GM18507 (cell line): ENCODE data around the gene CGB7.
"Not testable (repeated sequence)": the region's sequence is repeated elsewhere in the genome, so short reads cannot be mapped to it uniquely, and the experiment has no call there.

Experiments
- DNase-seq: peaks from one replicate; pipeline ENCODE4 v3.0.0; 2011; ENCODE audit warnings: low read depth; ENCODE audit not compliant: insufficient read length; ENCODE audit errors: extremely low spot score
- FAIRE-seq: peaks from 2 replicates; lab custom pipeline; 2011; peaks lifted over from hg19 to GRCh38; lab: Jason Lieb, UNC

The CGB7 gene

GRCh38 chr19:49074869-49075268 lies 17.3 kb upstream of the CGB7 start:
- FAIRE-seq, DNase-seq: not testable (repeated sequence)

DNA sequence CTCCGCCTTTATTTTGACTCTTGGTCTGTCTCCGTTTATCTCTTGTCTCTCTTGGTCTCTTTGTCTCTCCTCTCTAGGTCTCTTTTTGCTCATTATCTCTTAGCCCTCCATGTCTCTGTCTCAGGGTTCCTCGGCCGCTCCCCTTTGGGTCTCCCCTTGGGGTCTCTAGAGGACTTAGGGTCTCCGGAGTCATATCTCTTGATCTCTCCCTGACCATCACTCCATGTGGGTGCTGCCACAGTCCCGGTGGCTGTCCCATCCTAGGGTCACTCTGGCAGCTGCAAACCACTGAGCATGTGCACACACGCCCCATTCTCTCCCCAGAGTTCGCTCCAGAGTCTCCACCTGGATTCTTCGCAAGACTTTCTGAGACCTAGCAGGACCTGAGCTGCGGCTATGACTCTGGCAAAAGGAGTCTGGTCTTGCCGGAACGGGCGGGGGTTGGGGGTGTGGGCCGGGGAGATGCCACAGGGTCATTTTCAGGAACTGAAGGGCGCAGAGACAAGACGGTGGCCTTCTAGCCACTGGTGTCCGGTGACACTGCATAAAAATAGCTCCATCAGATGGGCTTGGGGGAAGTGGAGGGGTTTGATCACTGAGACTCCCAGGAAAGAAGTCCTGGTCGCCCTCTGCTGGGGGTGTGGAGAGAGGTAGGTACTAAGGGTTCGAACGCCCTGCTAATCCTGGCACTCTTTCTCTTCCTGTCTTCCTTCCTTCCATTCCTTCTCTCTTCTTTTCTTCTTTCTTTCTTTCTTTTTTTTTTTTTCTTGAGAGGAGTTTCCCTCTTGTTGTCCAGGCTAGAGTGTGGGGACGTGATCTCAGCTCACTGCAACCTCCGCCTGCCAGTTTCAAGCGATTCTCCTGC lies 16.2 kb upstream of the CGB7 start:
- FAIRE-seq (peak; percentile 9), DNase-seq (no peak)

- DNase-seq (no peak), FAIRE-seq (no peak)
Observed at GRCh38 chr19:49071860-49072547, 14.5 kb upstream of the CGB7 start.

DNA sequence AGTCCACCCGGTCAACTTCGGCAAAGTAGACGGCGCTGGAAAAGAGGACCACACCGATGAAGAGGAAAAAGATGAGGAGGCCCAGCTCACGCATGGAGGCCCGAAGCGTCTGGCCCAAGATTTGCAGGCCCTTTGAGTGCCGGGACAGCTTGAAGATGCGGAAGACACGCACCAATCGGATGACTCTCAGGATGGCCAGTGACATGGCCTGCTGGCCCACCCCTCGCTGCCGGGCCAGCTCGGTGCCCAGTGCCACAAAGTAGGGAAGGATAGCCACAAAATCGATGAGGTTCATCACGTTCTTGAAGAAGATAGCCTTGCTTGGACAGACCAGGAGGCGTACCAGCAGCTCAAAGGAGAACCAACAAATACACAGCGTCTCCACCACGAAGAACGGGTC lies 12.9 kb upstream of the CGB7 start:
- FAIRE-seq (no peak), DNase-seq (no peak)

DNA sequence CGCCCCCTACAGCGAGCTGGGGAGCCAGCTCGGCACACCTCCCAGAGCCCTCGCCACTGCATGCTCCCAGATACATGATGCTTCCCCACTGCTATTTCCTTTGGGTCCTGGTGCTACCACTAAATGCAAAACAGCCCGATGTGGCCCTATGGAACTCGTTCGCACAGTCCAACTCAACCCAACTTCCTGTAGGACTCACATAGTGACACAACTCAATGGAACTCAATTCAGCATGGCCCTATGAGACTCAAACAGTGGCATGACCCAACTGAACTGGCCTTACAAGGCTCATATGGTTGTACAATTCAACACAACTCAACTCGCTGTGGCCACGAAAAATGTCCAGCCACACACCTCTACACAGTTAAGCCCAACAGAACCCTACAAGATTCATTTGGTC lies 11.5 kb upstream of the CGB7 start:
- FAIRE-seq: no peak
- no peak for DNase-seq

- FAIRE-seq: no peak
- no peak for DNase-seq
Observed at GRCh38 chr19:49067554-49067953, 10.0 kb upstream of the CGB7 start.

DNA sequence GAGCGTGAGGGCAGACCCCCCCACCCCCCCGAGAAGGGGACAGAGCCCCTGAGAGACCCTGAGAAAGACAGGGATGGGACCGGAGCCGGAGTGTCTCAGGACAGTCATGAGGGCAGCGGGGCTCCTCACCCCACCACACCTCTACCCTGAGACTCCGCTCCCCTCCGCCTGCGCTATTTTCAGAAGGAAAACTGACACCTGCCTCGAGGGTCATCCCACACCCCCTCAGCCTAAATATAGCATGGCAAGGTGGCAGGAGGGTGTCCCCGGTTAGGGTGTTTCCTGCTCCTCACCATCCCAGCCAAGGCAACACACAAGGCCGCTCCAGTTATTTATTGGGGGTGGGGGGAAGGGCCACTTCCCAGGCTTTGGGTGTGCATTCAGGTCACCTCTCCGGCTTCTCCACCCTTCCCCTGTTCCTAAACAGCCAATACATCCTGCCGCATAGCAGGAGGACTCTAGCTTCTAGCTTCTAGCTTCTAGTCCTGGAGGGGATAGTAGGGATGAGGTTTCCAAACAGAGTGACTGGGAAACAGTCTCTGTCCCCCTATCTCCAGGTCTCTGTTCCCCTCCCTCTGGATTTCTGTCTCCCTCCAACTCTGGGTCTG lies 8.5 kb upstream of the CGB7 start:
- FAIRE-seq (no peak), DNase-seq (no peak)

GRCh38 chr19:49064768-49065611 lies 7.4 kb upstream of the CGB7 start, which contains the start of gene NTF4:
TSS of gene NTF4 (minus strand) at chr19:49064818. CDS start at chr19:49061997, 2,821 bp downstream.
- DNase-seq (no peak), FAIRE-seq (no peak)

- no peak for FAIRE-seq
- DNase-seq: no peak
Observed at GRCh38 chr19:49064029-49064629, 6.6 kb upstream of the CGB7 start.

GRCh38 chr19:49061445-49061844 lies 3.9 kb upstream of the CGB7 start:
- no peak for DNase-seq

GRCh38 chr19:49061000-49061399 lies 3.5 kb upstream of the CGB7 start:
- DNase-seq: no peak
- no peak for FAIRE-seq

More at GRCh38 chr19:49061445-49061844, 3.9 kb upstream of the CGB7 start:
- no peak for FAIRE-seq

DNA sequence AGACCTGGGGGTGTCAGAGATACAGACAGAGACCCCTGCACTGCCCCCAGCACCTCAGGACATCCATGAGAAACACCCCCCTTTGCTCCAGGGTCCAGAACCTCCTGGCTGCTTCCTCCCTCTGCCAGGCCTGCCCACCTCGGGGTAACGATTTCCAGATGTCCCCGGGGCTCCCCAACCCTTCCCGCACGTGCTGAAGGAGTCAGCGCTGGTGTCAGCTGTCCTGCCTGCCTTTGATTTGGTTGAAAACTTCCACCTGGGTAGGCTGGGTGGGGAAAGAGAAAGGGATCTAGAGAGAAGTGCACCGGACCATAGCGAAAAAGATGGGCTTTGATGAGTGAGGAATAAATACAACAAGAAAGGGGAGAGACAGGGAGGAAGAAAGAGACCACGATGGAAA lies 1.5 kb upstream of the CGB7 start:
- DNase-seq (no peak), FAIRE-seq (no peak)

DNA sequence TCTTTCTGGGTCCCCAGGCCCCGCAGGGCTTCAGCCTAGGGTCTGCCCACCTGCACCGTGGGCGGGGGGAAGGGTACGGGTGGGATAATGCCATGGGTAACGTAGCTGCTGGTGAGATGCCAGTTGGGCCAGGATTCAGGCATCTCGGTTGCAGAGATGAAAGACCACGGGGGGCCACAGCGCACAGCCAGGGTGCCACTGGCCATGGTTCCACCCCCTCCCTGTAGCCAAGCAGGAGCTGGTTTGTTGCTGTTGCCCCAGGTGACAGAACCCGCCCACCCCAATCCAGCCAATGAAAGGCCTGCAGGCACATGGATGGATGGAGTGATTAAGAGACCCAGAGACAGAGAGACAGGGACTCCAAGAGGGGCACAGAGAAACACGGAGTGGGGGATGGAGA lies 1.0 kb upstream of the CGB7 start:
- FAIRE-seq: no peak
- no peak for DNase-seq

- not testable (repeated sequence) for FAIRE-seq, DNase-seq
Observed at GRCh38 chr19:49056902-49057596, 500 bp downstream of the CGB7 start.

DNA sequence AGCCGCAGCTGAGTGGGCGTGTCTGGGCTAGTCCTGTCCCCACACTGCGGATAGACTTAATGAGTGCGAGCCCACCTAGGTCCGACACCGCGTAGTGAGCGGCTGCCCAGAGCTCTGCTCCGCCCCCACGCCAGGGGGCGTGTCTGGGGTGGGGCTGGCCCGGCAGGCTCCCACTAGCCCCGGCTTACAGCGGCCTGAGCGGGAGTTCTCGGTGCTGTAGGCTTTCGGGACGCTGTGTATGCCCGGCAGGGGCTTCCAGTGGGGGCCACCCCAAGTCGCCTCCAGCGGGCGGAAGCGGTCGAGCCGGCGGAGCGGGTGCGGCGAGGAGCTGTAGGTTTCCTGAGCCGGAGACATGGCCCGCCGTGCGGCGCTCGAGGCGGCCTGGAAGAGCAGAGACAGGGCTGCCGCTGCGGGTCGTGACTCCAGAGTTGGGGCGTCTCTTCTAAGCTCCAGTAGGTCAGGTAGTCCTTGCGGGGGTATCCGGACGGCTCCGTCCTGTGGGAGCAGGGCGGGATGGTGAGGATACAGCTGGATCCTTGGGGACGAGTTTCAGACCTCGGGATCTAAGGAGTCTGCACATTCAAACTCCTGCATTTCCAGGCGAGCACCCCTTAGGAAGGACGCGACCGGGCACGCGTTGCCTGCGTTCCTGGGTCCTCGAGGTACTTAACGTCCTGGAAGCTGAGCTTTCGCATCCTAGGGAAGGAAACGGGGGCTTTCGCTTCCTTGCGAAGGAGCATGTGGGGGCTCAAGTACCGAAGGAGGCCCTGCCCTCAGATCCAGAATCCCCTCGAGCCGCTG lies 1.2 kb downstream of the CGB7 start:
- FAIRE-seq (no peak), DNase-seq (peak; percentile 49)

DNA sequence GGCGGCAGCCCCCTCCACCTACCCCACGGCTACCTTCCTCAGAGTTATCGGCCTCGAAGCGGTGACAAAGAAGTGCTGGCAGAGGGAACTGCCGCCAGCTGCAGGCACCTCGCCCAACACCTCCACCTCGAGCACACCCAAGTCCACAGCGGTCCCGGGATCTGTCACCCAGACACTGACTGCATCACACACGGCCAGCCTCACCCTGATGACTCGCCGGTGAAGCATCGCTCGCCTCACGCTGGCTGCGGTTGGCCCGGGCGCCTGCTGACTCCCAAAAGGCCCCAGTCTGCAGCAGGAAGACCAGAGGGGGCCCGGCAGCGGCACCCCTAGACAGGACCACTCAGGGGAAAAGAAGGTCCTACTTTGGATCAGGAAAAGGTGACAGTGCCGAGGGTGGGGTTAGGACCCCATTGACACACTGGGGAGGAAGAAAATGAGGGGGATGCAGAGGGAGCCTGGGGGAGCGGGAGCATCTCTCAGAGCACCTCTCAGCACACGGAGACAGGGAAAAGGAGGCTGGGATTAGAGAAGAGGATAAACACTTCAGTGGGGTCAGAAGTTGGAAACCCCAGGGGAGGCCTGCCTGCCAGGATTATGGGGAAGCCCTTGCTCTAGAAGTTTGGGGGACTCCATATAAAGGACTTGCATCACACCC lies 7.0 kb downstream of the CGB7 start:
- not testable (repeated sequence) for FAIRE-seq, DNase-seq

- DNase-seq, FAIRE-seq: not testable (repeated sequence)
Observed at GRCh38 chr19:49049834-49050233, 7.7 kb downstream of the CGB7 start.
